Keratinocyte (primary cell): ENCODE data around the gene SCN11A. TPM values are rescaled to one million over a fixed set of nuclear protein-coding genes. Genes with fewer than 3 reads are reported as not detected.

Experiments
- DNase-seq: peaks from one replicate; pipeline ENCODE4 v3.0.0-alpha.2; 2011; ENCODE audit warnings: low read depth, missing footprints, low spot score
- FAIRE-seq: peaks from 2 replicates; lab custom pipeline; 2011; peaks lifted over from hg19 to GRCh38; lab: Jason Lieb, UNC
- H2AFZ ChIP-seq: 2 replicates; pipeline ENCODE4 v1.6.0; 2012; ENCODE audit warnings: low read length, control low read depth, inconsistent platforms; ENCODE audit not compliant: control insufficient read depth
- H3K27ac ChIP-seq: 2 replicates; pipeline ENCODE4 v1.5.1; 2011; ENCODE audit warnings: low read length; ENCODE audit not compliant: control insufficient read depth, insufficient read depth
- H3K27me3 ChIP-seq: 3 replicates; pipeline ENCODE4 v1.6.0; 2011; ENCODE audit warnings: low read length; ENCODE audit not compliant: control insufficient read depth, insufficient read depth; ENCODE audit errors: extremely low read depth
- H3K36me3 ChIP-seq, 2 experiments: 2 replicates in 1 of 2; 3 replicates in 1 of 2; pipeline ENCODE4 v1.5.1; 2011; ENCODE audit warnings: low read length in 2 of 2, mild to moderate bottlenecking in 1 of 2; ENCODE audit not compliant: control insufficient read depth in 2 of 2, insufficient read depth in 2 of 2; ENCODE audit errors: extremely low read depth in 1 of 2
- H3K4me1 ChIP-seq: 3 replicates; pipeline ENCODE4 v1.5.1; 2011; ENCODE audit warnings: low read length; ENCODE audit not compliant: control insufficient read depth, insufficient read depth; ENCODE audit errors: extremely low read depth
- H3K4me2 ChIP-seq: 3 replicates; pipeline ENCODE4 v1.6.0; 2011; ENCODE audit warnings: low read depth, low read length; ENCODE audit not compliant: control insufficient read depth, insufficient read depth; ENCODE audit errors: extremely low read depth
- H3K4me3 ChIP-seq, 3 experiments: fragments of 200-600 bp in 1 of 3; sonication (generic) in 1 of 3; 2 replicates in 2 of 3; 3 replicates in 1 of 3; pipeline ENCODE4 v1.5.1; 2011 to 2016; ENCODE audit warnings: low read length in 3 of 3, mild to moderate bottlenecking in 3 of 3, control low read depth in 2 of 3, inconsistent platforms in 1 of 3, low read depth in 1 of 3, mixed read lengths in 1 of 3, mixed run types in 1 of 3, moderate library complexity in 1 of 3; ENCODE audit not compliant: control insufficient read depth in 2 of 3, insufficient read depth in 2 of 3; ENCODE audit errors: extremely low read depth in 1 of 3
- H3K79me2 ChIP-seq: 2 replicates; pipeline ENCODE4 v1.6.0; 2012; ENCODE audit warnings: low read length; ENCODE audit not compliant: control insufficient read depth, insufficient read depth
- H3K9ac ChIP-seq: 3 replicates; pipeline ENCODE4 v1.6.0; 2011; ENCODE audit warnings: low read length; ENCODE audit not compliant: control insufficient read depth, insufficient read depth; ENCODE audit errors: extremely low read depth
- H3K9me1 ChIP-seq: 3 replicates; pipeline ENCODE4 v1.6.0; 2011; ENCODE audit warnings: low read length; ENCODE audit not compliant: control insufficient read depth, insufficient read depth; ENCODE audit errors: extremely low read depth
- H3K9me3 ChIP-seq: 2 replicates; pipeline ENCODE4 v1.5.1; 2012; ENCODE audit warnings: low read depth, low read length; ENCODE audit not compliant: control insufficient read depth
- H4K20me1 ChIP-seq: 3 replicates; pipeline ENCODE4 v1.6.0; 2011; ENCODE audit warnings: low read length; ENCODE audit not compliant: control insufficient read depth, insufficient read depth; ENCODE audit errors: extremely low read depth
- EZH2 ChIP-seq: IDR thresholded peaks from one replicate; pipeline ENCODE4 v1.6.1; 2012; ENCODE audit warnings: inconsistent platforms, mild to moderate bottlenecking, low read length, moderate library complexity
- dilution Hi-C: fragments of 300-500 bp; cut with MboI; formaldehyde crosslinking; loops from one replicate; pipeline ENCODE4 v1.7.0; 2020; ENCODE audit warnings: low sequenced_read_pairs; ENCODE audit not compliant: extremely low pct_ligation_motif_present
- polyA plus RNA-seq, 5 experiments: library from polyadenylated mRNA; depleted of rRNA in 3 of 5; stranded (reverse) in 3 of 5; stranded (forward) in 1 of 5; unstranded in 1 of 5; fragments of >200 nt; gene quantifications; 1 replicate in 1 of 5; 2 replicates in 3 of 5; 3 replicates in 1 of 5; pipeline versions ENCODE4 v1.2.1 to v1.2.3, GENCODE V29; 2011 to 2012; ENCODE audit warnings: missing spikeins in 2 of 5, low read depth in 1 of 5, low replicate concordance in 1 of 5
- small RNA-seq, 3 experiments: library from RNA; depleted of rRNA; stranded (forward); fragments of <200 nt; gene quantifications; one replicate each; pipeline ENCODE3, GENCODE V24; 2012; ENCODE audit warnings: low read depth in 3 of 3, low replicate concordance in 1 of 3; ENCODE audit not compliant: insufficient read length in 3 of 3
- TF ChIP-seq, protein P1 (sequence below), 3 experiments: IDR thresholded peaks in 1 of 3; conservative IDR thresholded peaks in 1 of 3; optimal IDR thresholded peaks in 1 of 3; 2 replicates in 2 of 3; 3 replicates in 1 of 3; pipeline versions ENCODE3 to v1.5.1; 2011; ENCODE audit warnings: low read length in 3 of 3, mild to moderate bottlenecking in 3 of 3, moderate library complexity in 2 of 3, control low read depth in 1 of 3, inconsistent platforms in 1 of 3; ENCODE audit not compliant: insufficient read depth in 2 of 3; ENCODE audit errors: extremely low read depth in 1 of 3

Gene SCN11A
- polyA plus RNA-seq, 1 donor (not counting 4 experiments of a cell fraction or from before 2014, with no cell fraction given), result 0.01 TPM

DNA sequence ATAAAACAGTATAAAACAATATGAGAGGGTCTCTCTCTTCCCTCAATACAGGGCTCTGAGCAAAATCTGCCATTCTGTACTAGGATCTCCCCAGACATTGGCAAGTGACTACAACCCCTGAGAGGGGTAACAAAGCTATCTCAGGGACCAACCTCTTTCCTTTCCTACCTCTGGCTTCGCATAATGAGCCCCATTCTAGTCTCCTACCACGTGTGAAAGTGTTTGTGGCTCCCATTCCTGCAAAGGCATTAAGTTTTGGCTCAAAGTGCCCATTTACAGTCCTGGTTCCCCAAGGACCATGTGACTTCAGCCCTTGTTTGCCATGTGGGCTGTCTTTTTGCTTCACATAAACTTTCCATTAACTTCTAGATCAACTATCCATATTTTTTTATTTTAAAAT lies 46.4 kb downstream of the SCN11A start:
- Histone ChIP-seq H3K79me2 (no peaks in the 10 kb centered on the region), H3K9me1 (no peaks in the 10 kb centered on the region), H3K4me1 (no peaks in the 10 kb centered on the region), H4K20me1 (no peaks in the 10 kb centered on the region), H3K27ac (no peak overlapping the region), H3K4me3 (no peak overlapping the region), H3K27me3 (no peaks in the 10 kb centered on the region), H3K36me3 (no peaks in the 10 kb centered on the region), H3K9ac (no peak overlapping the region), H3K9me3 (no peaks in the 10 kb centered on the region), H3K4me2 (no peak overlapping the region), H2AFZ (no peak overlapping the region)
- dilution Hi-C loops, result no loop called here
- FAIRE-seq (no peak), DNase-seq (no peak)
- no peak for TF ChIP-seq EZH2
- TF ChIP-seq, protein P1, sequence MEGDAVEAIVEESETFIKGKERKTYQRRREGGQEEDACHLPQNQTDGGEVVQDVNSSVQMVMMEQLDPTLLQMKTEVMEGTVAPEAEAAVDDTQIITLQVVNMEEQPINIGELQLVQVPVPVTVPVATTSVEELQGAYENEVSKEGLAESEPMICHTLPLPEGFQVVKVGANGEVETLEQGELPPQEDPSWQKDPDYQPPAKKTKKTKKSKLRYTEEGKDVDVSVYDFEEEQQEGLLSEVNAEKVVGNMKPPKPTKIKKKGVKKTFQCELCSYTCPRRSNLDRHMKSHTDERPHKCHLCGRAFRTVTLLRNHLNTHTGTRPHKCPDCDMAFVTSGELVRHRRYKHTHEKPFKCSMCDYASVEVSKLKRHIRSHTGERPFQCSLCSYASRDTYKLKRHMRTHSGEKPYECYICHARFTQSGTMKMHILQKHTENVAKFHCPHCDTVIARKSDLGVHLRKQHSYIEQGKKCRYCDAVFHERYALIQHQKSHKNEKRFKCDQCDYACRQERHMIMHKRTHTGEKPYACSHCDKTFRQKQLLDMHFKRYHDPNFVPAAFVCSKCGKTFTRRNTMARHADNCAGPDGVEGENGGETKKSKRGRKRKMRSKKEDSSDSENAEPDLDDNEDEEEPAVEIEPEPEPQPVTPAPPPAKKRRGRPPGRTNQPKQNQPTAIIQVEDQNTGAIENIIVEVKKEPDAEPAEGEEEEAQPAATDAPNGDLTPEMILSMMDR (optimal IDR thresholded peaks at IDR 0.05 in 1 of 3, IDR thresholded peaks at IDR 0.05 in 1 of 3, conservative IDR thresholded peaks at IDR 0.05 in 1 of 3; ENCODE audit: extremely low read depth in 1 of 3, insufficient read depth in 2 of 3, low read length in 3 of 3), result no peak

Small RNAs within 50 kb of the gene (small RNA-seq; reads per million reads assigned to genes)
- gene RNU6-1227P, result 0 reads per million in 3 experiments

Other genes starting within 250 kb of the SCN11A start
- not detected in 3 replicates for gene SCN10A, start 235.7 kb downstream of the SCN11A start, polyA plus RNA-seq
- gene WDR48, start 72 bp upstream of the SCN11A start, polyA plus RNA-seq, result 14.9 to 29.7 TPM (median 20.2 TPM) in 3 replicates
- gene GORASP1, start 55.7 kb upstream of the SCN11A start, polyA plus RNA-seq, result 38.4 to 58.8 TPM (median 43.7 TPM) in 3 replicates
- gene TTC21A, start 55.7 kb upstream of the SCN11A start, polyA plus RNA-seq, result 1.1 to 2.4 TPM (median 1.3 TPM) in 3 replicates
- 4.0 to 5.4 TPM (median 5.4 TPM) in 3 replicates for gene CSRNP1, start 101.6 kb upstream of the SCN11A start, polyA plus RNA-seq
- gene XIRP1, start 140.7 kb upstream of the SCN11A start, polyA plus RNA-seq, result not detected in 3 replicates
- gene CX3CR1, start 228.1 kb upstream of the SCN11A start, polyA plus RNA-seq, result 0.05 TPM in 2 of 3 replicates, not detected in the other